K562 (cell line): ENCODE results near the gene GJA9. TPM values are rescaled to one million over a fixed set of nuclear protein-coding genes. Genes with fewer than 3 reads are reported as not detected.

Experiments
- polyA plus RNA-seq, 8 experiments: library from polyadenylated mRNA; depleted of rRNA in 4 of 8; stranded (reverse) in 5 of 8; unstranded in 3 of 8; fragments of >200 nt; fragmentation: Nextera tagmentation in 2 of 8; fragmentation: Illumina TruSeq in 1 of 8; extraction: Ambion mirVana in 2 of 8; extraction: Trizol in 1 of 8; gene quantifications; 2 replicates each; pipeline versions ENCODE4 v1.2.1 to v1.2.3, GENCODE V29; 2011 to 2014; ENCODE audit warnings: inconsistent platforms in 1 of 8, missing spikeins in 1 of 8
- small RNA-seq: library from RNA; depleted of rRNA; stranded (forward); fragments of <200 nt; gene quantifications from one replicate; pipeline ENCODE3, GENCODE V24; 2014
- total RNA-seq, 7 experiments: library from RNA; depleted of rRNA in 6 of 7; stranded (reverse); fragments of >200 nt in 6 of 7; fragmentation: Illumina TruSeq in 2 of 7; extraction: Trizol in 2 of 7; gene quantifications; 2 replicates each; pipeline versions ENCODE4 v1.2.1 to v1.2.3, GENCODE V29; 2011 to 2021; ENCODE audit warnings: low replicate concordance in 1 of 7

GJA9 gene
- total and polyA plus RNA-seq, 9 of the 15 experiments (the other 6 are each of a cell fraction or from before 2014, with no cell fraction given) = not detected

Small RNA genes within 50 kb of the gene (small RNA-seq; reads per million reads assigned to genes)
- gene GJA9-MYCBP (not detected), gene RNU6-605P (not detected)

Other genes starting within 250 kb of the GJA9 start
- gene RRAGC, start 21.8 kb downstream of the GJA9 start, total RNA-seq (2014; rRNA removed) = 3.9 and 4.4 TPM in 2 replicates
- 10.7 and 11.9 TPM in 2 replicates for gene RRAGC, start 21.8 kb downstream of the GJA9 start, total RNA-seq (2014; rRNA removed; fragmentation: Illumina TruSeq; extraction: Trizol)
- 13.1 and 13.4 TPM in 2 replicates for gene RRAGC, start 21.8 kb downstream of the GJA9 start, total RNA-seq (2015; rRNA removed; fragmentation: Illumina TruSeq; extraction: Trizol)
- gene RRAGC, start 21.8 kb downstream of the GJA9 start, total RNA-seq (2021) = 13.6 and 14.6 TPM in 2 replicates
- 9.4 and 10.9 TPM in 2 replicates for gene RRAGC, start 21.8 kb downstream of the GJA9 start, polyA plus RNA-seq (2011; rRNA removed)
- 14.2 and 14.8 TPM in 2 replicates for gene RRAGC, start 21.8 kb downstream of the GJA9 start, polyA plus RNA-seq (2014; fragmentation: Illumina TruSeq; extraction: Trizol)
- gene RRAGC, start 21.8 kb downstream of the GJA9 start, polyA plus RNA-seq (2014; fragmentation: Nextera tagmentation; extraction: Ambion mirVana) = 10 to 100 TPM; 10.4 to 16.9 TPM
- gene RRAGC, start 21.8 kb downstream of the GJA9 start, polyA plus RNA-seq (2014; rRNA removed) = 7.3 and 10.6 TPM in 2 replicates
- gene MYCBP, start 8.2 kb downstream of the GJA9 start, total RNA-seq (2014; rRNA removed) = 32.3 and 33.5 TPM in 2 replicates
- gene MYCBP, start 8.2 kb downstream of the GJA9 start, total RNA-seq (2014; rRNA removed; fragmentation: Illumina TruSeq; extraction: Trizol) = 76.2 and 86.3 TPM in 2 replicates
- 43.9 and 49.6 TPM in 2 replicates for gene MYCBP, start 8.2 kb downstream of the GJA9 start, total RNA-seq (2015; rRNA removed; fragmentation: Illumina TruSeq; extraction: Trizol)
- 78.9 and 92.3 TPM in 2 replicates for gene MYCBP, start 8.2 kb downstream of the GJA9 start, total RNA-seq (2021)
- 61.3 and 72.9 TPM in 2 replicates for gene MYCBP, start 8.2 kb downstream of the GJA9 start, polyA plus RNA-seq (2011; rRNA removed)
- gene MYCBP, start 8.2 kb downstream of the GJA9 start, polyA plus RNA-seq (2014; fragmentation: Illumina TruSeq; extraction: Trizol) = 64.4 and 71.2 TPM in 2 replicates
- gene MYCBP, start 8.2 kb downstream of the GJA9 start, polyA plus RNA-seq (2014; fragmentation: Nextera tagmentation; extraction: Ambion mirVana) = 100 to 1,000 TPM; 227 to 253 TPM
- gene MYCBP, start 8.2 kb downstream of the GJA9 start, polyA plus RNA-seq (2014; rRNA removed) = 51.4 and 53.7 TPM in 2 replicates
- not detected in 2 replicates for gene RHBDL2, start 60.2 kb upstream of the GJA9 start, total RNA-seq (2014; rRNA removed)
- gene RHBDL2, start 60.2 kb upstream of the GJA9 start, total RNA-seq (2014; rRNA removed; fragmentation: Illumina TruSeq; extraction: Trizol) = not detected in 2 replicates
- gene RHBDL2, start 60.2 kb upstream of the GJA9 start, total RNA-seq (2015; rRNA removed; fragmentation: Illumina TruSeq; extraction: Trizol) = not detected in 2 replicates
- gene RHBDL2, start 60.2 kb upstream of the GJA9 start, total RNA-seq (2021) = not detected in 2 replicates
- gene RHBDL2, start 60.2 kb upstream of the GJA9 start, polyA plus RNA-seq (2011; rRNA removed) = not detected in 2 replicates
- gene RHBDL2, start 60.2 kb upstream of the GJA9 start, polyA plus RNA-seq (2014; fragmentation: Illumina TruSeq; extraction: Trizol) = not detected in 2 replicates
- not detected for gene RHBDL2, start 60.2 kb upstream of the GJA9 start, polyA plus RNA-seq (2014; fragmentation: Nextera tagmentation; extraction: Ambion mirVana)
- gene RHBDL2, start 60.2 kb upstream of the GJA9 start, polyA plus RNA-seq (2014; rRNA removed) = not detected in 2 replicates
- gene AKIRIN1, start 109.7 kb upstream of the GJA9 start, total RNA-seq (2014; rRNA removed) = 68.9 and 72.4 TPM in 2 replicates
- gene AKIRIN1, start 109.7 kb upstream of the GJA9 start, total RNA-seq (2014; rRNA removed; fragmentation: Illumina TruSeq; extraction: Trizol) = 81.7 and 86.5 TPM in 2 replicates
- 76.2 and 83.4 TPM in 2 replicates for gene AKIRIN1, start 109.7 kb upstream of the GJA9 start, total RNA-seq (2015; rRNA removed; fragmentation: Illumina TruSeq; extraction: Trizol)
- gene AKIRIN1, start 109.7 kb upstream of the GJA9 start, total RNA-seq (2021) = 86.0 and 87.8 TPM in 2 replicates
- 95.0 and 139 TPM in 2 replicates for gene AKIRIN1, start 109.7 kb upstream of the GJA9 start, polyA plus RNA-seq (2011; rRNA removed)
- 91.4 and 103 TPM in 2 replicates for gene AKIRIN1, start 109.7 kb upstream of the GJA9 start, polyA plus RNA-seq (2014; fragmentation: Illumina TruSeq; extraction: Trizol)
- gene AKIRIN1, start 109.7 kb upstream of the GJA9 start, polyA plus RNA-seq (2014; fragmentation: Nextera tagmentation; extraction: Ambion mirVana) = 10 to 100 TPM; 11.5 to 17.6 TPM
- gene AKIRIN1, start 109.7 kb upstream of the GJA9 start, polyA plus RNA-seq (2014; rRNA removed) = 85.1 and 87.2 TPM in 2 replicates
- 1,178 and 1,281 TPM in 2 replicates for gene NDUFS5, start 144.8 kb upstream of the GJA9 start, total RNA-seq (2014; rRNA removed)
- 1,116 and 1,227 TPM in 2 replicates for gene NDUFS5, start 144.8 kb upstream of the GJA9 start, total RNA-seq (2014; rRNA removed; fragmentation: Illumina TruSeq; extraction: Trizol)
- gene NDUFS5, start 144.8 kb upstream of the GJA9 start, total RNA-seq (2015; rRNA removed; fragmentation: Illumina TruSeq; extraction: Trizol) = 976 and 1,027 TPM in 2 replicates
- 499 and 523 TPM in 2 replicates for gene NDUFS5, start 144.8 kb upstream of the GJA9 start, total RNA-seq (2021)
- 839 and 1,074 TPM in 2 replicates for gene NDUFS5, start 144.8 kb upstream of the GJA9 start, polyA plus RNA-seq (2011; rRNA removed)
- gene NDUFS5, start 144.8 kb upstream of the GJA9 start, polyA plus RNA-seq (2014; fragmentation: Illumina TruSeq; extraction: Trizol) = 1,614 and 1,625 TPM in 2 replicates
- 1,000 to 10,000 TPM; 2,515 to 2,737 TPM for gene NDUFS5, start 144.8 kb upstream of the GJA9 start, polyA plus RNA-seq (2014; fragmentation: Nextera tagmentation; extraction: Ambion mirVana)
- 1,487 and 1,540 TPM in 2 replicates for gene NDUFS5, start 144.8 kb upstream of the GJA9 start, polyA plus RNA-seq (2014; rRNA removed)